H9 (cell line): Measurements from ENCODE around the gene ZSWIM1. TPM values are rescaled to one million over a fixed set of nuclear protein-coding genes. Genes with fewer than 3 reads are reported as not detected.

Source experiments
- DNase-seq: peaks from one replicate; pipeline ENCODE4 v3.0.0-alpha.2; 2017
- H2AFZ ChIP-seq: one replicate; pipeline ENCODE4 v1.6.1; 2013; ENCODE audit warnings: mild to moderate bottlenecking, low read length, control low read depth, moderate library complexity
- H2AK5ac ChIP-seq: 2 replicates; pipeline ENCODE4 v1.6.1; 2013; ENCODE audit warnings: low read length, control low read depth, mixed read lengths; ENCODE audit not compliant: insufficient read length
- H2BK120ac ChIP-seq: one replicate; pipeline ENCODE4 v1.6.1; 2013; ENCODE audit warnings: low read depth, mild to moderate bottlenecking, low read length, control low read depth, inconsistent platforms; ENCODE audit not compliant: poor library complexity, severe bottlenecking
- H2BK12ac ChIP-seq: 2 replicates; pipeline ENCODE4 v1.6.1; 2013; ENCODE audit warnings: low read length, control low read depth, mixed read lengths, low read depth; ENCODE audit not compliant: insufficient read length
- H2BK15ac ChIP-seq: 2 replicates; pipeline ENCODE4 v1.6.1; 2013; ENCODE audit warnings: low read depth, low read length, control low read depth
- H2BK20ac ChIP-seq: one replicate; pipeline ENCODE4 v1.6.1; 2013; ENCODE audit warnings: low read depth, mild to moderate bottlenecking, low read length, control low read depth, inconsistent platforms; ENCODE audit not compliant: poor library complexity, severe bottlenecking
- H2BK5ac ChIP-seq: 2 replicates; pipeline ENCODE4 v1.6.1; 2013; ENCODE audit warnings: low read length, control low read depth, mixed read lengths; ENCODE audit not compliant: insufficient read length
- H3K14ac ChIP-seq: 2 replicates; pipeline ENCODE4 v1.6.1; 2013; ENCODE audit warnings: low read length, control low read depth; ENCODE audit not compliant: insufficient read depth
- H3K18ac ChIP-seq: 2 replicates; pipeline ENCODE4 v1.6.1; 2013; ENCODE audit warnings: low read depth, mild to moderate bottlenecking, mixed read lengths, low read length, control low read depth; ENCODE audit not compliant: insufficient read length
- H3K23ac ChIP-seq: 2 replicates; pipeline ENCODE4 v1.6.1; 2013; ENCODE audit warnings: low read length, control low read depth, mixed read lengths, low read depth; ENCODE audit not compliant: insufficient read length
- H3K23me2 ChIP-seq: 2 replicates; pipeline ENCODE4 v1.6.1; 2013; ENCODE audit warnings: low read depth, mild to moderate bottlenecking, mixed read lengths, low read length, control low read depth; ENCODE audit not compliant: insufficient read length, poor library complexity, severe bottlenecking
- H3K27ac ChIP-seq: 2 replicates; pipeline ENCODE4 v1.5.1; 2013; ENCODE audit warnings: low read length, control low read depth, mixed read lengths, low read depth; ENCODE audit not compliant: insufficient read length
- H3K27me3 ChIP-seq: 2 replicates; pipeline ENCODE4 v1.6.1; 2013; ENCODE audit warnings: low read length, control low read depth, inconsistent platforms; ENCODE audit not compliant: insufficient read depth
- H3K4ac ChIP-seq: 2 replicates; pipeline ENCODE4 v1.6.1; 2013; ENCODE audit warnings: low read depth, mild to moderate bottlenecking, control low read depth, inconsistent platforms, low read length, moderate library complexity
- H3K4me1 ChIP-seq: 2 replicates; pipeline ENCODE4 v1.6.1; 2013; ENCODE audit warnings: low read length, control low read depth, inconsistent platforms; ENCODE audit not compliant: insufficient read depth
- H3K4me2 ChIP-seq: 2 replicates; pipeline ENCODE4 v1.6.1; 2013; ENCODE audit warnings: low read length, control low read depth, mixed read lengths; ENCODE audit not compliant: insufficient read length, insufficient read depth
- H3K56ac ChIP-seq: 2 replicates; pipeline ENCODE4 v1.6.1; 2013; ENCODE audit warnings: low read depth, mild to moderate bottlenecking, mixed read lengths, low read length, control low read depth; ENCODE audit not compliant: insufficient read length
- H3K79me1 ChIP-seq: 2 replicates; pipeline ENCODE4 v1.6.1; 2013; ENCODE audit warnings: low read depth, mild to moderate bottlenecking, moderate library complexity, low read length, control low read depth, inconsistent platforms; ENCODE audit not compliant: insufficient read depth, poor library complexity, severe bottlenecking
- H3K79me2 ChIP-seq: 2 replicates; pipeline ENCODE4 v1.6.1; 2013; ENCODE audit warnings: low read length, control low read depth, inconsistent platforms; ENCODE audit not compliant: insufficient read depth
- H3K9ac ChIP-seq: 2 replicates; pipeline ENCODE4 v1.6.1; 2013; ENCODE audit warnings: low read length, control low read depth, mixed read lengths; ENCODE audit not compliant: insufficient read length; ENCODE audit errors: extremely low read depth
- H3K9me3 ChIP-seq: one replicate; pipeline ENCODE4 v1.6.1; 2013; ENCODE audit warnings: low read depth, low read length, inconsistent platforms; ENCODE audit not compliant: control insufficient read depth
- H3T11ph ChIP-seq: one replicate; pipeline ENCODE4 v1.6.1; 2013; ENCODE audit warnings: mild to moderate bottlenecking, low read length, control low read depth, inconsistent platforms
- H4K20me1 ChIP-seq: one replicate; pipeline ENCODE4 v1.6.1; 2013; ENCODE audit not compliant: control insufficient read depth, insufficient read length, insufficient read depth
- H4K5ac ChIP-seq: 2 replicates; pipeline ENCODE4 v1.6.1; 2013; ENCODE audit warnings: low read depth, mild to moderate bottlenecking, mixed read lengths, low read length, control low read depth; ENCODE audit not compliant: insufficient read length
- H4K8ac ChIP-seq: replicated peaks from 2 replicates; pipeline ENCODE4 v1.6.1; 2013; ENCODE audit warnings: low read length, control low read depth, mixed read lengths, low read depth; ENCODE audit not compliant: insufficient read length
- H4K91ac ChIP-seq: 2 replicates; pipeline ENCODE4 v1.6.1; 2013; ENCODE audit warnings: low read depth, mild to moderate bottlenecking, moderate library complexity, mixed read lengths, low read length, control low read depth; ENCODE audit not compliant: insufficient read length
- H3K27ac Mint-ChIP-seq, 3 experiments: 2 replicates in 2 of 3; 3 replicates in 1 of 3; pipeline ENCODE4 v1.8.0; 2020 to 2021; ENCODE audit warnings: mixed read lengths in 3 of 3, mild to moderate bottlenecking in 1 of 3, moderate library complexity in 1 of 3
- H3K27me3 Mint-ChIP-seq: 2 replicates; pipeline ENCODE4 v1.8.0; 2021; ENCODE audit warnings: low read depth, mild to moderate bottlenecking, moderate library complexity, mixed read lengths
- H3K36me3 Mint-ChIP-seq, 3 experiments: 2 replicates in 2 of 3; 3 replicates in 1 of 3; pipeline ENCODE4 v1.8.0; 2020 to 2021; ENCODE audit warnings: low read depth in 3 of 3, mixed read lengths in 3 of 3; ENCODE audit not compliant: insufficient read depth in 1 of 3
- H3K4me1 Mint-ChIP-seq, 2 experiments: 2 replicates each; pipeline ENCODE4 v1.8.0; 2020; ENCODE audit warnings: mixed read lengths in 2 of 2
- H3K4me3 Mint-ChIP-seq, 2 experiments: 2 replicates in 1 of 2; 3 replicates in 1 of 2; pipeline ENCODE4 v1.8.0; 2020 to 2021; ENCODE audit warnings: mild to moderate bottlenecking in 2 of 2, mixed read lengths in 2 of 2, moderate library complexity in 1 of 2
- H3K9me3 Mint-ChIP-seq, 2 experiments: 2 replicates in 1 of 2; 3 replicates in 1 of 2; pipeline ENCODE4 v1.8.0; 2020; ENCODE audit warnings: mild to moderate bottlenecking in 2 of 2, mixed read lengths in 2 of 2, moderate library complexity in 1 of 2
- CTCF ChIP-seq: fragments of 200-600 bp; sonication (generic); conservative IDR thresholded peaks from 3 replicates; pipeline ENCODE4 v1.8.0; 2021; ENCODE audit warnings: antibody characterized with exemption, mild to moderate bottlenecking
- WGBS: extraction: QIAGEN DNeasy Blood & Tissue Kit; methylation state at CpG from one replicate; pipeline ENCODE4 v1.1.7; 2013; ENCODE audit warnings: missing lambda C conversion rate, low lambda C conversion rate, mixed read lengths; ENCODE audit not compliant: insufficient read length; ENCODE audit errors: extremely low coverage; 5-methylcytosine and 5-hydroxymethylcytosine counted together
- total RNA-seq: library from RNA; stranded (reverse); gene quantifications from 2 replicates; pipeline ENCODE4 v1.2.1, GENCODE V29; 2021

The ZSWIM1 gene
- total RNA-seq, 1 experiment from 2014 or later = 13.0 TPM

- no peaks in the 10 kb centered on the region for H3K9me3 Mint-ChIP-seq
- no peak overlapping the region for H3K14ac ChIP-seq
- no peak overlapping the region for H3K23ac ChIP-seq
- H2AFZ ChIP-seq = no peak overlapping the region
- H3K23me2 ChIP-seq = no peaks in the 10 kb centered on the region
- H3K36me3 Mint-ChIP-seq = no peaks in the 10 kb centered on the region
- no peak overlapping the region for H3K4ac ChIP-seq
- H3K27me3 ChIP-seq = no peaks in the 10 kb centered on the region
- H3K9ac ChIP-seq = no peak overlapping the region
- H4K8ac ChIP-seq = no peak overlapping the region
- no peak overlapping the region for H3K4me2 ChIP-seq
- H2AK5ac ChIP-seq = no peak overlapping the region
- no peak overlapping the region for H2BK5ac ChIP-seq
- no peak overlapping the region for H3T11ph ChIP-seq
- no peak for TF ChIP-seq CTCF
- peaks cover 2% of the 10 kb centered on the region for H3K27me3 Mint-ChIP-seq
- no peak overlapping the region for H2BK15ac ChIP-seq
- no peak overlapping the region for H3K27ac ChIP-seq
- peaks cover 9 to 19% of the 10 kb centered on the region in 2 experiments for H3K4me1 Mint-ChIP-seq
- H3K9me3 ChIP-seq = no peaks in the 10 kb centered on the region
- no peak overlapping the region for H2BK20ac ChIP-seq
- no peak overlapping the region for H3K4me3 Mint-ChIP-seq
- H3K79me1 ChIP-seq = no peaks in the 10 kb centered on the region
- no peak overlapping the region for H3K27ac Mint-ChIP-seq
- H3K18ac ChIP-seq = no peak overlapping the region
- H4K91ac ChIP-seq = no peak overlapping the region
- H2BK120ac ChIP-seq = no peak overlapping the region
- WGBS = no CpG with 5 or more reads among the region's 2 CpGs
- H3K79me2 ChIP-seq = no peaks in the 10 kb centered on the region
- no peak overlapping the region for H3K56ac ChIP-seq
- no peak overlapping the region for H4K5ac ChIP-seq
- DNase-seq = no peak
- no peaks in the 10 kb centered on the region for H3K4me1 ChIP-seq
- H4K20me1 ChIP-seq = no peaks in the 10 kb centered on the region
- no peak overlapping the region for H2BK12ac ChIP-seq
Measured at GRCh38 chr20:45926731-45927070, 45.7 kb downstream of the ZSWIM1 start.
